Measurements from ENCODE around the gene FAM181A. TPM values are rescaled to one million over a fixed set of nuclear protein-coding genes. Genes with fewer than 3 reads are reported as not detected.
A peak's percentile ranks its signal among the peaks of the same experiment; 100 is the strongest.

The FAM181A gene
- total RNA-seq, 1 experiment from 2014 or later, result not detected

GRCh38 chr14:93950948-93951634 lies 23.9 kb downstream of the FAM181A start:
- DNase-seq (ENCODE audit: low spot score), result no peak

GRCh38 chr14:93951635-93952540 lies 24.7 kb downstream of the FAM181A start:
- DNase-seq (ENCODE audit: low spot score), result no peak

- DNase-seq (ENCODE audit: low spot score), result no peak
Measured at GRCh38 chr14:93952829-93953228, 25.7 kb downstream of the FAM181A start.

- DNase-seq (ENCODE audit: low spot score), result no peak
Measured at GRCh38 chr14:93953263-93953662, 26.1 kb downstream of the FAM181A start.

- DNase-seq (ENCODE audit: low spot score), result no peak
Measured at GRCh38 chr14:93953739-93954515, 26.8 kb downstream of the FAM181A start.

GRCh38 chr14:93954516-93954830 lies 27.3 kb downstream of the FAM181A start:
- no peak for DNase-seq (ENCODE audit: low spot score)

GRCh38 chr14:93954900-93955849 lies 28.0 kb downstream of the FAM181A start:
- no peak for DNase-seq (ENCODE audit: low spot score)

GRCh38 chr14:93955850-93956481 lies 28.8 kb downstream of the FAM181A start:
- no peak for DNase-seq (ENCODE audit: low spot score)

- DNase-seq (ENCODE audit: low spot score), result no peak
Measured at GRCh38 chr14:93956514-93957332, 29.6 kb downstream of the FAM181A start.

GRCh38 chr14:93957333-93957710 lies 30.2 kb downstream of the FAM181A start:
- DNase-seq (ENCODE audit: low spot score), result no peak

GRCh38 chr14:93957751-93958566 lies 30.8 kb downstream of the FAM181A start:
- no peak for DNase-seq (ENCODE audit: low spot score)

- no peak for DNase-seq (ENCODE audit: low spot score)
Measured at GRCh38 chr14:93958567-93959238, 31.6 kb downstream of the FAM181A start.

- DNase-seq (ENCODE audit: low spot score), result peak; percentile 96
Measured at GRCh38 chr14:93959239-93960107, 32.3 kb downstream of the FAM181A start.

GRCh38 chr14:93960108-93960475 lies 32.9 kb downstream of the FAM181A start:
- DNase-seq (ENCODE audit: low spot score), result no peak

GRCh38 chr14:93960774-93961438 lies 33.8 kb downstream of the FAM181A start:
- DNase-seq (ENCODE audit: low spot score), result no peak

- DNase-seq (ENCODE audit: low spot score), result no peak
Measured at GRCh38 chr14:93961620-93962019, 34.5 kb downstream of the FAM181A start.
